Erythroblast (primary cell): ENCODE data around the gene ST7.
"Not testable (repeated sequence)": the region's sequence is repeated elsewhere in the genome, so short reads cannot be mapped to it uniquely, and the experiment has no call there.

Experiments used
- GATA1 ChIP-seq: IDR thresholded peaks from 2 replicates; pipeline ENCODE4 v1.6.1; 2011; ENCODE audit warnings: low read depth, mild to moderate bottlenecking, control low read depth, low read length, moderate library complexity
- POLR2A ChIP-seq: IDR thresholded peaks from 2 replicates; pipeline ENCODE4 v1.6.1; 2011; ENCODE audit warnings: mild to moderate bottlenecking, low read length

GRCh38 chr7:116975024-116975423 lies 21.7 kb downstream of the ST7 start:
- not testable (repeated sequence) for TF ChIP-seq POLR2A, GATA1
